SH-SY5Y (cell line): ENCODE measurements around the gene CHRNB2.

Experiments
- GATA2 ChIP-seq: IDR thresholded peaks from 2 replicates; pipeline ENCODE4 v1.6.1; 2011; ENCODE audit warnings: mild to moderate bottlenecking, low read depth, low read length
- GATA3 ChIP-seq: IDR thresholded peaks from 2 replicates; pipeline ENCODE4 v1.6.1; 2011; ENCODE audit warnings: low read depth, mild to moderate bottlenecking, low read length, moderate library complexity

- TF ChIP-seq GATA3 = no peak
- no peak for TF ChIP-seq GATA2
Measured at GRCh38 chr1:154605534-154605933, 38.0 kb downstream of the CHRNB2 start.
